Brain pericyte (primary cell): Measurements from ENCODE around the gene SMIM34.
"Not testable (repeated sequence)": the region's sequence is repeated elsewhere in the genome, so short reads cannot be mapped to it uniquely, and the experiment has no call there.

ENCODE experiments used
- DNase-seq: peaks from one replicate; pipeline ENCODE4 v3.0.0-alpha.2; 2012; ENCODE audit warnings: low read depth, low spot score

SMIM34 gene

GRCh38 chr21:34374462-34374861 is 49.3 kb downstream of the SMIM34 start:
- not testable (repeated sequence) for DNase-seq

GRCh38 chr21:34372321-34372720 is 51.4 kb downstream of the SMIM34 start:
- DNase-seq = no peak

GRCh38 chr21:34369741-34370140 is 54.0 kb downstream of the SMIM34 start:
- DNase-seq = no peak
